MM.1S (cell line): ENCODE measurements around the gene TRMT44.

ENCODE experiments used
- CTCF ChIP-seq: fragments of 300-600 bp; sonication (generic); IDR thresholded peaks from 2 replicates; pipeline ENCODE4 v1.5.1; 2016; ENCODE audit warnings: antibody characterized with exemption, low read length, mixed read lengths
- EZH2 ChIP-seq: fragments of 300-600 bp; sonication (generic); optimal IDR thresholded peaks from 2 replicates; pipeline ENCODE3; 2017; ENCODE audit warnings: low read depth, mild to moderate bottlenecking, antibody characterized with exemption, low read length, mixed read lengths

DNA sequence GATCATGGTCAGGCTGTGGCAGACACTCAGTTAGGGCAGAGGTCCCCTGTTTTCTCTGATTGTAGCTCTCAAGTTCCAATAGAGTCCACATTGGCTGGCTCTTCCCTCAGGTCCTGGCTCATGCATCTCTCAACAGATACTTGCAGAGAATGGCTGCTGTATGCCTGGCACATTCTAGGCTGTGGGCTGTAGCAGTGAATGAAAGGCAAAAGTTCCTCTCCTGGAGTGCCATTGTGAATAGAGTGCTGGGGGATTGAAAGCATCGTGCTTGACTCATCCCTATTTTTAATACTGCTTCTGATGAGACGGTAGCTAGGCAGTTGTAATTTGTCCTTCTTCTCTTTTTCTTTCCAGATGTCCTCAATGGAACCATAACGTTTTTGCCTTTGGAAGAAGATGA is 5.5 kb downstream of the TRMT44 start:
- TF ChIP-seq CTCF (no peak), EZH2 (no peak)
